ENCODE data around the gene TBC1D9B. TPM values are rescaled to one million over a fixed set of nuclear protein-coding genes. Genes with fewer than 3 reads are reported as not detected.

The TBC1D9B gene
- total and polyA plus RNA-seq, 3 donors from 2014 or later: 76.1 to 134 (median 122) TPM

- no peak for DNase-seq
Measured at GRCh38 chr5:179890751-179891682, 16.7 kb downstream of the TBC1D9B start.

GRCh38 chr5:179889885-179890284 lies 17.8 kb downstream of the TBC1D9B start:
- no peak for TF ChIP-seq CTCF (IDR thresholded peaks at IDR 0.05)
- no peak for TF ChIP-seq POLR2A (IDR thresholded peaks at IDR 0.05)
- intact Hi-C loops (cut with DNase I; ENCODE audit: low total_unique reads): no loop called here
- H3K4me1 ChIP-seq: no peaks in the 10 kb centered on the region
- no peaks in the 10 kb centered on the region for H3K36me3 ChIP-seq (ENCODE audit: low read depth, missing control alignments)
- H3K9me3 ChIP-seq: no peaks in the 10 kb centered on the region
- H3K27me3 ChIP-seq: no peaks in the 10 kb centered on the region
- no peak for DNase-seq
- no peak overlapping the region for H3K27ac ChIP-seq
- whole genome bisulfite sequencing, 2 donors: 93 to 98% methylated on average over 13 of the region's 13 CpGs
- H3K4me3 ChIP-seq: no peak overlapping the region

More at GRCh38 chr5:179890751-179891682, 16.7 kb downstream of the TBC1D9B start:
- Histone ChIP-seq H3K4me1 (peaks cover 7% of the 10 kb centered on the region), H3K27me3 (no peaks in the 10 kb centered on the region), H3K36me3 (ENCODE audit: low read depth, missing control alignments) (no peaks in the 10 kb centered on the region), H3K4me3 (no peak overlapping the region), H3K27ac (no peak overlapping the region), H3K9me3 (no peaks in the 10 kb centered on the region)
- 89 to 94% methylated on average over 18 to 25 of the region's 25 CpGs for WGBS, 2 donors
- intact Hi-C loops (cut with DNase I; ENCODE audit: low total_unique reads): no loop called here
- no peak for TF ChIP-seq CTCF (IDR thresholded peaks at IDR 0.05)
- TF ChIP-seq POLR2A (IDR thresholded peaks at IDR 0.05): no peak

GRCh38 chr5:179887802-179888201 lies 19.9 kb downstream of the TBC1D9B start:
- DNase-seq: no peak
- no peaks in the 10 kb centered on the region for H3K27me3 ChIP-seq
- no peak overlapping the region for H3K27ac ChIP-seq
- H3K9me3 ChIP-seq: no peaks in the 10 kb centered on the region
- intact Hi-C loops (cut with DNase I; ENCODE audit: low total_unique reads): no loop called here
- H3K36me3 ChIP-seq (ENCODE audit: low read depth, missing control alignments): peaks cover 3% of the 10 kb centered on the region
- H3K4me3 ChIP-seq: no peak overlapping the region
- TF ChIP-seq CTCF (IDR thresholded peaks at IDR 0.05) (no peak), POLR2A (IDR thresholded peaks at IDR 0.05) (no peak)
- no peaks in the 10 kb centered on the region for H3K4me1 ChIP-seq
- WGBS, 2 donors: 93 to 100% methylated on average over 1 to 6 of the region's 6 CpGs

- TF ChIP-seq POLR2A (IDR thresholded peaks at IDR 0.05) (no peak), CTCF (IDR thresholded peaks at IDR 0.05) (no peak)
- Histone ChIP-seq H3K4me1 (no peaks in the 10 kb centered on the region), H3K4me3 (no peak overlapping the region), H3K36me3 (ENCODE audit: low read depth, missing control alignments) (peaks cover 3% of the 10 kb centered on the region), H3K9me3 (no peaks in the 10 kb centered on the region), H3K27me3 (no peaks in the 10 kb centered on the region), H3K27ac (no peak overlapping the region)
- intact Hi-C loops (cut with DNase I; ENCODE audit: low total_unique reads): no loop called here
- 94 to 98% methylated on average over 11 of the region's 11 CpGs for WGBS, 2 donors
- DNase-seq: no peak
Measured at GRCh38 chr5:179887095-179887494, 20.6 kb downstream of the TBC1D9B start.
